A549 (cell line): ENCODE data around the gene CIRBP. TPM values are rescaled to one million over a fixed set of nuclear protein-coding genes. Genes with fewer than 3 reads are reported as not detected.

Experiments
- ATAC-seq, 2 experiments: fragments of 200-7000 bp in 1 of 2; fragments of >200 bp in 1 of 2; cut with Nextera tagmentation in 1 of 2; cut with Tn5 transposase in 1 of 2; 3 replicates each; pipeline versions ENCODE4 v1.8.0 to v1.9.1; 2018 to 2020; ENCODE audit warnings: mild to moderate bottlenecking in 1 of 2, moderate library complexity in 1 of 2
- CTCF ChIA-PET: fragments of 300-600 bp; sonication (Branson Sonifier 250); formaldehyde crosslinking; extraction: SDS; loops from one replicate; lab custom pipeline; 2021; ENCODE audit warnings: antibody characterized with exemption, inconsistent platforms; lab: Yijun Ruan, JAX
- POLR2A ChIA-PET: fragments of 350-600 bp; formaldehyde crosslinking; extraction: SDS; loops from one replicate; lab custom pipeline; 2021; ENCODE audit warnings: antibody characterized with exemption, inconsistent platforms; lab: Yijun Ruan, JAX
- DNase-seq, 2 experiments: peaks; one replicate each; pipeline versions ENCODE4 v3.0.0 to v3.0.0-alpha.2; 2011 to 2016; ENCODE audit warnings: low read depth in 1 of 2, low spot score in 1 of 2
- FAIRE-seq: peaks from 2 replicates; lab custom pipeline; 2011; peaks lifted over from hg19 to GRCh38; lab: Jason Lieb, UNC
- H3K27ac ChIP-seq, 2 experiments: fragments of >200 bp; sonication (Bioruptor Twin); formaldehyde crosslinking; 3 replicates each; pipeline ENCODE4 v1.5.1; 2016 to 2017
- H3K4me1 ChIP-seq: fragments of >200 bp; sonication (Bioruptor Twin); formaldehyde crosslinking; 3 replicates; pipeline ENCODE4 v1.6.1; 2016
- H3K4me2 ChIP-seq: fragments of >200 bp; sonication (Bioruptor Twin); formaldehyde crosslinking; 3 replicates; pipeline ENCODE4 v1.6.1; 2016
- H3K4me3 ChIP-seq: fragments of >200 bp; sonication (Bioruptor Twin); formaldehyde crosslinking; 3 replicates; pipeline ENCODE4 v1.5.1; 2016
- H3K9me3 ChIP-seq: fragments of >200 bp; sonication (Bioruptor Twin); formaldehyde crosslinking; 3 replicates; pipeline ENCODE4 v1.6.1; 2016
- BHLHE40 ChIP-seq: IDR thresholded peaks from 2 replicates; pipeline ENCODE4 v1.6.1; 2012; ENCODE audit warnings: low read depth, low read length, inconsistent platforms
- CBX8 ChIP-seq: fragments of 200-600 bp; sonication (generic); IDR thresholded peaks from 2 replicates; pipeline ENCODE4 v1.6.1; 2016
- EHF ChIP-seq: fragments of 250-450 bp; sonication (Bioruptor Pico); IDR thresholded peaks from 2 replicates; pipeline ENCODE4 v1.5.0; 2020; ENCODE audit warnings: mild to moderate bottlenecking
- FOSL2 ChIP-seq, 2 experiments: fragments of 450-650 bp in 1 of 2; fragments of >200 bp in 1 of 2; sonication (Bioruptor Twin) in 1 of 2; formaldehyde crosslinking; IDR thresholded peaks; 2 replicates each; pipeline versions ENCODE4 v1.5.0 to v1.6.1; 2016 to 2020; ENCODE audit warnings: mild to moderate bottlenecking in 1 of 2, moderate library complexity in 1 of 2
- GATA3 ChIP-seq: IDR thresholded peaks from 2 replicates; pipeline ENCODE4 v1.6.1; 2012; ENCODE audit warnings: borderline replicate concordance
- HDAC2 ChIP-seq: fragments of 200-600 bp; sonication (generic); IDR thresholded peaks from 2 replicates; pipeline ENCODE4 v1.6.1; 2016
- HEYL ChIP-seq: fragments of 250-450 bp; sonication (Bioruptor Pico); IDR thresholded peaks from 2 replicates; pipeline ENCODE4 v1.8.0; 2021; ENCODE audit warnings: mild to moderate bottlenecking, moderate library complexity
- JUN ChIP-seq, 2 experiments: fragments of >200 bp; sonication (Bioruptor Twin); formaldehyde crosslinking; IDR thresholded peaks; 2 replicates in 1 of 2; 3 replicates in 1 of 2; pipeline ENCODE4 v1.6.1; 2016 to 2017
- NPAS2 ChIP-seq: fragments of 250-450 bp; sonication (Bioruptor Pico); IDR thresholded peaks from 2 replicates; pipeline ENCODE4 v1.8.0; 2022; ENCODE audit warnings: mild to moderate bottlenecking, moderate library complexity, borderline replicate concordance
- RARB ChIP-seq: fragments of 250-450 bp; sonication (Bioruptor Pico); IDR thresholded peaks from 2 replicates; pipeline ENCODE4 v1.8.0; 2021; ENCODE audit warnings: mild to moderate bottlenecking, moderate library complexity
- RFX5 ChIP-seq: fragments of 450-650 bp; IDR thresholded peaks from 2 replicates; pipeline ENCODE4 v1.7.1; 2014; ENCODE audit warnings: antibody characterized with exemption, mild to moderate bottlenecking, moderate library complexity
- TFCP2L1 ChIP-seq: fragments of 250-450 bp; sonication (Bioruptor Pico); IDR thresholded peaks from 2 replicates; pipeline ENCODE4 v1.5.0; 2021; ENCODE audit warnings: mild to moderate bottlenecking
- ZFP36 ChIP-seq: fragments of 450-650 bp; IDR thresholded peaks from 2 replicates; pipeline ENCODE4 v1.6.1; 2014; ENCODE audit warnings: borderline replicate concordance; ENCODE audit not compliant: partially characterized antibody
- WGBS: methylation state at CpG from one replicate; pipeline ENCODE4 v1.1.6; 2017; ENCODE audit errors: missing lambda C conversion rate; 5-methylcytosine and 5-hydroxymethylcytosine counted together
- polyA plus RNA-seq, 4 experiments: library from polyadenylated mRNA; depleted of rRNA in 3 of 4; stranded (reverse); fragments of >200 nt; fragmentation: RNase III in 1 of 4; extraction: RNeasy Plus Mini Kit Qiagen cat#74134 plus additional on column Dnase treatment in 1 of 4; gene quantifications; 2 replicates in 3 of 4; 3 replicates in 1 of 4; pipeline ENCODE4 v1.2.3, GENCODE V29; 2011 to 2017
- TF ChIP-seq, protein P1 (sequence below): fragments of 250-450 bp; sonication (Bioruptor Pico); IDR thresholded peaks from 2 replicates; pipeline ENCODE4 v1.5.0; 2021; ENCODE audit warnings: mild to moderate bottlenecking, moderate library complexity, borderline replicate concordance
- TF ChIP-seq, protein P2 (sequence below): IDR thresholded peaks from 2 replicates; pipeline ENCODE4 v1.6.1; 2012
- TF ChIP-seq, protein P3 (sequence below): fragments of >200 bp; sonication (Bioruptor Twin); formaldehyde crosslinking; IDR thresholded peaks from 2 replicates; pipeline ENCODE4 v1.6.1; 2016
- TF ChIP-seq, protein P4 (sequence below): fragments of 450-650 bp; IDR thresholded peaks from 2 replicates; pipeline ENCODE4 v1.6.1; 2014; ENCODE audit warnings: antibody characterized with exemption
- TF ChIP-seq, protein P5 (sequence below): IDR thresholded peaks from 2 replicates; pipeline ENCODE4 v1.6.1; 2012

CIRBP gene
- polyA plus RNA-seq, 2 of the 4 experiments (the other 2 are of a cell fraction): 151 to 178 TPM

DNA sequence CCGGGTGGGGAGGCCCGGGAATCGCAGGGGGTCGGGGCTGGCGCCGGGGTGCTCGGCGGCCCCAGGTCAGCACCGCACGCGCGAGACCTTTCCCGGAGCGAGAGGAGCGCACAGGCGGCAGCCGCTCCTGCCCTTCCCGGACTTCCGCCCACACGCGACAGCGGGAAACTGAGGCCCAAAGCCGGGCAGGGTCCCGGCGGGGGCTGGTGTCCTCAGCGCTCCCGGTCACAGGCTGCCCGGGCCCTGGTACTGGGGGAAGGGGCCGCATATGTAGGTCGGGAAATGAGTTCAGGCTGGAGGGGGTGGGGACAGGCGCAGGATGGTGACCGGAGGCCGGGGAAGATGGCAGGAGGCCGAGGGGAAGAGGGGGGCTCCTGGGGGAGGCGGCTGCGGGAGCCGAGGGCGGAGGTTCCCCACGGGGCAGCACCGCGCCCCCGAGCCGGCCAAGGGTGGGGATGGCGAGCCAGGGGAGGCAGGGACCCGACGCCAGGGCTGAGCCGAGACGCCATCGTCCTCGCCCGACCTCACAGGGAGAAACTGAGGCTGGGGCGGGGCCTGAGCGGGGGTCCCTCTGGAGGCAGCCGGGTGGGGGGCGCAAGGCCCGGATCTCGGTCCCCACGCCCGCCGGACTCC, 32.0 kb upstream of the CIRBP start (continued):
- TF ChIP-seq, protein P1, sequence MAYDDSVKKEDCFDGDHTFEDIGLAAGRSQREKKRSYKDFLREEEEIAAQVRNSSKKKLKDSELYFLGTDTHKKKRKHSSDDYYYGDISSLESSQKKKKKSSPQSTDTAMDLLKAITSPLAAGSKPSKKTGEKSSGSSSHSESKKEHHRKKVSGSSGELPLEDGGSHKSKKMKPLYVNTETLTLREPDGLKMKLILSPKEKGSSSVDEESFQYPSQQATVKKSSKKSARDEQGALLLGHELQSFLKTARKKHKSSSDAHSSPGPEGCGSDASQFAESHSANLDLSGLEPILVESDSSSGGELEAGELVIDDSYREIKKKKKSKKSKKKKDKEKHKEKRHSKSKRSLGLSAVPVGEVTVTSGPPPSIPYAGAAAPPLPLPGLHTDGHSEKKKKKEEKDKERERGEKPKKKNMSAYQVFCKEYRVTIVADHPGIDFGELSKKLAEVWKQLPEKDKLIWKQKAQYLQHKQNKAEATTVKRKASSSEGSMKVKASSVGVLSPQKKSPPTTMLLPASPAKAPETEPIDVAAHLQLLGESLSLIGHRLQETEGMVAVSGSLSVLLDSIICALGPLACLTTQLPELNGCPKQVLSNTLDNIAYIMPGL (CRISPR knock-in tag): no peak
- TF ChIP-seq RFX5: no peak

DNA sequence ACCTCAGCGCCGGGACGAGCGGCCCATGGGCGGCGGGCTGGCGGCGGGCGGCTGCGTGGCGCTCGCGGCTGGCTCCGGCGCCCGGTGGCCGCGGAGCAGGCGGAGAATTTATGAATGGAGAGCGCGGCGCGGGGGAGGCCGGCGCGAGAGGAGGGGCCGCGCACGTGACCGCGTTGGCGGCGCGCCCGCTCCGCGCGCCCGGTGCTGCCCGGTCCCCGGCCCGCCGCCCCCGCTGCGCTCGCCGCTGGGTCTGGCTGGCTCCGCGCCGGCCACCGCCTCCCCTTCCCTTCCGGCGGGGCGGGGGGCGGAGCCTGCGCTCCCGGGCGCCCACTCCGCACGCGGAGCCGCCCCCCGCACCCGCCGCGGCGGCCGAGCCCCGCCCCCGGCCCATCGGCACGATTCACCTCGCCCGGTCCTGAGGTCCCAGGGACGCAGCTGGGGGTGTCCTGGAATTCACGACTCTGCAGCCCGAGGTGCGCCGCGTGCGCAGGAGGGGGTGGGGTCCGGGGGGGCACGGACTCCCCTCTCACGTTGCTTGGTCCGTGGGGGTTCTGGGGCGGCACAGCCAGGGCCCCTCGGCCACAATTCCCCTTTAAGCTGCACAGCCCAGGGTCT, 31.3 kb upstream of the CIRBP start, which contains the start of gene CBARP:
TSS of gene CBARP (minus strand) at position 252 of the 615 bp plus-strand sequence. CDS start 1,905 bp downstream, outside the sequence.
- ChIA-PET CTCF (interaction anchor here (1.1 to 2.3 kb wide), 4 partner anchors 15 to 124 kb away, joined by 7 to 15 read pairs (median 10); no protein-coding TSS in a partner anchor), POLR2A (no interaction called here)
- Histone ChIP-seq H3K9me3 (no peaks in the 10 kb centered on the region), H3K4me2 (peak within 1 kb of the TSS; percentile 95), H3K4me1 (peaks cover 27% of the 10 kb centered on the region), H3K27ac (peak within 1 kb of the TSS; percentile 78 to 97), H3K4me3 (peak within 1 kb of the TSS; percentile 63)
- FAIRE-seq (no peak), DNase-seq (no peak), ATAC-seq (no peak)
- TF ChIP-seq, protein P2, sequence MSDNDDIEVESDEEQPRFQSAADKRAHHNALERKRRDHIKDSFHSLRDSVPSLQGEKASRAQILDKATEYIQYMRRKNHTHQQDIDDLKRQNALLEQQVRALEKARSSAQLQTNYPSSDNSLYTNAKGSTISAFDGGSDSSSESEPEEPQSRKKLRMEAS: 0 out of 2 replicates have a peak, but pooled peaks have one; percentile 15
- TF ChIP-seq HEYL (CRISPR knock-in tag) (no peak), GATA3 (no peak)
- 10% methylated on average over 2 of the region's 87 CpGs for WGBS

DNA sequence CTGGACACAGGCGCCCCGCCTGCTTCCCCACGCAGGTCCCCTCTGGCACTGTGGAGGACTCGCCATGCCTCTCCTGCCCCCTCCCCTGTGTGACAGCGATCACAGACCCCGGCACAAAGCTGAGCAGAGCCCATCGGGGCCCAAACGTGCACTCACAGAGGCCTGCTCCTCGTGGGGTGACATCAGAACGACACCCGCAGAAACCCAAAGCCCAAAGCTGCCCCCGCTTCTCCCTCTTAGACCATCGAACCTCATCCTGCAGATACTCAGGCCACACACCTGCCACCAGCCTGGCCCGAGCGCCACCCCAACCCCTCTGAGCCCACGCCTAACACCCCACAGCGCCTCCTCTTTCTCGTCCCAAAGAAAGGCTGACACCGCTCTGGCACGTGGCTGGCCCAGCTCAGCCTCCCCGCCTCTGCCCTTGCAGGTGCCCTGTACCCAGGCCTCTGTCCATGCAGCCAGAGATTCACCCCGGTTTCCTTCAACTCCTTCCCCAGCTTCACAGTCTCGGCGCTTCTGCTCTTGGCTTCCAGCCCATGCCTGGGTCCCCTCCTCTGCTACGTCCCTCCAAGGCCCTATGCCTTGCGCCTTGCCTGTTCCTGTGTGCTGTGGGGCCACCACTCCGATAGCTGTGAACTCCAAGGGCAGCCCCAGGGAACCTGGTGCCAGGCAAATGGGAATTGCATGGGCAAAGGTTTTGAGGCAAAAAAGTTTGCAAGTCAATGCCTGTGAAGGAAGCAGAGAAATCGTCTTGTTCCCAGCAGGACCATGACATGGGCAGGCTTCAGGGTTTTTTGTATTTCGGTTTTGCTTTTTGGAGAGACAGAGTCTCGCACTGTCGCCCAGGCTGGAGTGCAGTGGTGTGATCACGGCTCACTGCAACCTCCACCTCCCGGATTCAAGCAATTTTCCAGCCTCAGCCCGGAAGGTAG, 30.5 kb upstream of the CIRBP start:
- WGBS: 89% methylated on average over 34 of the region's 34 CpGs
- no peak for DNase-seq
- no peak for ATAC-seq
- no peaks in the 10 kb centered on the region for H3K9me3 ChIP-seq
- H3K4me1 ChIP-seq: peaks cover 30% of the 10 kb centered on the region
- H3K4me3 ChIP-seq: peak overlapping the region; percentile 63
- POLR2A ChIA-PET: no interaction called here
- H3K4me2 ChIP-seq: peak overlapping the region; percentile 95
- H3K27ac ChIP-seq: peak overlapping the region; percentile 78 to 97; a peak in 5 of 6 replicates
- CTCF ChIA-PET: interaction anchor here (0.6 to 2.3 kb wide), 8 partner anchors 13 to 1224 kb away, joined by 3 to 15 read pairs (median 6); no protein-coding TSS in a partner anchor
- no peak for TF ChIP-seq EHF (CRISPR knock-in tag)
- no peak for TF ChIP-seq ZFP36
- no peak for TF ChIP-seq RARB
- no peak for TF ChIP-seq HDAC2
- TF ChIP-seq, protein P3, sequence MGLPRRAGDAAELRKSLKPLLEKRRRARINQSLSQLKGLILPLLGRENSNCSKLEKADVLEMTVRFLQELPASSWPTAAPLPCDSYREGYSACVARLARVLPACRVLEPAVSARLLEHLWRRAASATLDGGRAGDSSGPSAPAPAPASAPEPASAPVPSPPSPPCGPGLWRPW: no peak
- TF ChIP-seq FOSL2 (IDR thresholded peaks at IDR 0.05): no peak
- no peak for TF ChIP-seq FOSL2 (CRISPR knock-in tag; IDR thresholded peaks at IDR 0.05)
- TF ChIP-seq, protein P4, sequence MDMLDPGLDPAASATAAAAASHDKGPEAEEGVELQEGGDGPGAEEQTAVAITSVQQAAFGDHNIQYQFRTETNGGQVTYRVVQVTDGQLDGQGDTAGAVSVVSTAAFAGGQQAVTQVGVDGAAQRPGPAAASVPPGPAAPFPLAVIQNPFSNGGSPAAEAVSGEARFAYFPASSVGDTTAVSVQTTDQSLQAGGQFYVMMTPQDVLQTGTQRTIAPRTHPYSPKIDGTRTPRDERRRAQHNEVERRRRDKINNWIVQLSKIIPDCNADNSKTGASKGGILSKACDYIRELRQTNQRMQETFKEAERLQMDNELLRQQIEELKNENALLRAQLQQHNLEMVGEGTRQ: no peak
- TF ChIP-seq JUN (IDR thresholded peaks at IDR 0.05): no peak
- no peak for TF ChIP-seq BHLHE40
- TF ChIP-seq, protein P5, sequence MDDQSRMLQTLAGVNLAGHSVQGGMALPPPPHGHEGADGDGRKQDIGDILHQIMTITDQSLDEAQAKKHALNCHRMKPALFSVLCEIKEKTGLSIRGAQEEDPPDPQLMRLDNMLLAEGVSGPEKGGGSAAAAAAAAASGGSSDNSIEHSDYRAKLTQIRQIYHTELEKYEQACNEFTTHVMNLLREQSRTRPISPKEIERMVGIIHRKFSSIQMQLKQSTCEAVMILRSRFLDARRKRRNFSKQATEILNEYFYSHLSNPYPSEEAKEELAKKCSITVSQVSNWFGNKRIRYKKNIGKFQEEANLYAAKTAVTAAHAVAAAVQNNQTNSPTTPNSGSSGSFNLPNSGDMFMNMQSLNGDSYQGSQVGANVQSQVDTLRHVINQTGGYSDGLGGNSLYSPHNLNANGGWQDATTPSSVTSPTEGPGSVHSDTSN: no peak
- TF ChIP-seq NPAS2: no peak
- TF ChIP-seq CBX8: no peak
- TF ChIP-seq, protein P1 (CRISPR knock-in tag): no peak
- TF ChIP-seq TFCP2L1 (CRISPR knock-in tag): no peak
- no peak for FAIRE-seq
